Measurements from ENCODE around the gene GRM7.

Gene GRM7

DNA sequence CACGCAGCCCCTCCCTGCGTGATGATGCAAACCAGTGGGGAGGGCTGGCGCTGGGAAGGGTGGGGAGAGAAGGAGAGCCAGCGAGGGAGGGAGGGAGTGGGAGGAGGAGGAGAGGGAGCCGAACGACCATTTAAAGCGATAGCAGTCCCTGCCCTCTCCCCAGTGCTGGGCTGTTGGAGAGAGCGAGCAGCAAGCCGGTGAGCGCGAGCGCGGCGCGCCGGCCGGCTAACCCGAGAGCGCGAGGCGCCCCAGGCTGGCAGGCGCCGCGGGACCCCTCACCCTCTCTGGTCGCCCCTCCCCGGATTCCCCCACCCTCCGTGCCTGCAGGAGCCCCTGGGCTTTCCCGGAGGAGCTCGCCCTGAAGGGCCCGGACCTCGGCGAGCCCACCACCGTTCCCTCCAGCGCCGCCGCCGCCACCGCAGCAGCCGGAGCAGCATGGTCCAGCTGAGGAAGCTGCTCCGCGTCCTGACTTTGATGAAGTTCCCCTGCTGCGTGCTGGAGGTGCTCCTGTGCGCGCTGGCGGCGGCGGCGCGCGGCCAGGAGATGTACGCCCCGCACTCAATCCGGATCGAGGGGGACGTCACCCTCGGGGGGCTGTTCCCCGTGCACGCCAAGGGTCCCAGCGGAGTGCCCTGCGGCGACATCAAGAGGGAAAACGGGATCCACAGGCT lies at the start of gene GRM7:
GRM7 (plus strand) TSS at position 162 of the 671 bp plus-strand sequence.
- ATAC-seq = no peak
- no peak within 1 kb of the TSS for H3K27ac Mint-ChIP-seq
- H3K4me3 Mint-ChIP-seq = no peak within 1 kb of the TSS
- H3K27me3 Mint-ChIP-seq = peaks cover 24% of the 10 kb centered on the region
- peaks cover 5% of the 10 kb centered on the region for H3K36me3 Mint-ChIP-seq
- peaks cover 6% of the 10 kb centered on the region for H3K4me1 Mint-ChIP-seq
- peaks cover 6% of the 10 kb centered on the region for H3K9me3 Mint-ChIP-seq

DNA sequence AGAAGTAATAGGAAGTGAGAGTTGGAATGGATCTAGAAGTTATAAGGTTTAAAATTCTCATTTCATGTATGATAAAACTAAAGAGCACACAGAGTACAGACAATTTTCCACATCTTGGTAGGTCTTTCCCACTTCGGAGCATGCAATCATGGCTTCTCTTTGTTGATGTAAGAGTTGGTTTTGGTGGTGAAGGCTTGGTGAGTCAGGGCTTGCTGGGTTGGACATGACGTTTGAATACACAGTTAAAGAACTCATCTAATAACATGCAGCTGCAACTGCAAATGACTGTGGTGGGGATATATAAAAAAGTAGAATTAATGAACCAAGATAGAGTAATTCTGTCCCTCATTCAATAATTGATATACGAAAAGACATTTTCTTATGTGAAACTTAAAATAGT lies 39.5 kb upstream of the GRM7 start:
- no peak for ATAC-seq
- H3K9me3 Mint-ChIP-seq = peaks cover 2% of the 10 kb centered on the region
- H3K4me1 Mint-ChIP-seq = no peaks in the 10 kb centered on the region
- H3K27me3 Mint-ChIP-seq = no peaks in the 10 kb centered on the region
- H3K36me3 Mint-ChIP-seq = no peaks in the 10 kb centered on the region
- no peak overlapping the region for H3K4me3 Mint-ChIP-seq
- H3K27ac Mint-ChIP-seq = no peak overlapping the region

DNA sequence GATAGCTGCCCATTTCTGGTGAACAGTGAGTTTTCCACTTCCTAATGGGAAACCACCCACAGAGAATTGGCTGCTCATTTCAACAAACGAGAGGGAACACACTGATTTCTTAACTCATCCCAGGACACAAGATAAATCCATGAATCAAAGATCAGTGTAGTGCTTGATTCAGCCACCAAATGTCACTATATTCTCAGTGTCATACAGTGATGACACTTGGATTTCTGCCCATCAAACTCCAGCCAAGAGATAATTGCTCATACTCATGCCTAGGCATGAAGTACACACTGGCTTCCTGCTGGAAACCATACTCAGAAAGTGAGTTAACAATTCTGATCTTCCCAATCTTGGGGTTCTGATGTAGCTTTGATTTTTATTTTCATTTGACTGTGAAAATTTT lies 35.4 kb upstream of the GRM7 start:
- Mint-ChIP-seq H3K4me1 (no peaks in the 10 kb centered on the region), H3K27ac (no peak overlapping the region), H3K36me3 (no peaks in the 10 kb centered on the region), H3K4me3 (no peak overlapping the region), H3K9me3 (peaks cover 3% of the 10 kb centered on the region), H3K27me3 (no peaks in the 10 kb centered on the region)
- no peak for ATAC-seq

DNA sequence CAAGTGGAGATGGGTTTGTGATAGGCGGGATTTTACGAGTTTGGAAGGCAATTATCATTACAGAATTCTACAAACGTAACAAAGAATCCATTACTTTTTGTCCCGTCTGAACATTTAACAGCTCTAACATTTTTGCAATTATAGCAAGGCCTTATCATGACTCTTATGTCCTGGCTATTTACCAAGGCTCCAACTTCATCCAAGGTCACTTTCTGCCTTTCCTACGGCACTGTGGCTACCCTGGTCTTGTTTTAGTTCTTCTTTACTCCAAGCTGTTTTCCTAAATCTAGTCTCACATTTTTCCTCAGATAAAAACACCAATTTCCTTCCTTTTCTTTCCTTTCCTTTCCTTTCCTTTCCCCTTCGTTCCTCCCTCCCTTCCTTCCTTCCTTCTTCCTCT lies 33.5 kb upstream of the GRM7 start:
- no peaks in the 10 kb centered on the region for H3K4me1 Mint-ChIP-seq
- no peaks in the 10 kb centered on the region for H3K36me3 Mint-ChIP-seq
- peaks cover 3% of the 10 kb centered on the region for H3K9me3 Mint-ChIP-seq
- no peak overlapping the region for H3K27ac Mint-ChIP-seq
- H3K27me3 Mint-ChIP-seq = no peaks in the 10 kb centered on the region
- no peak for ATAC-seq
- no peak overlapping the region for H3K4me3 Mint-ChIP-seq

DNA sequence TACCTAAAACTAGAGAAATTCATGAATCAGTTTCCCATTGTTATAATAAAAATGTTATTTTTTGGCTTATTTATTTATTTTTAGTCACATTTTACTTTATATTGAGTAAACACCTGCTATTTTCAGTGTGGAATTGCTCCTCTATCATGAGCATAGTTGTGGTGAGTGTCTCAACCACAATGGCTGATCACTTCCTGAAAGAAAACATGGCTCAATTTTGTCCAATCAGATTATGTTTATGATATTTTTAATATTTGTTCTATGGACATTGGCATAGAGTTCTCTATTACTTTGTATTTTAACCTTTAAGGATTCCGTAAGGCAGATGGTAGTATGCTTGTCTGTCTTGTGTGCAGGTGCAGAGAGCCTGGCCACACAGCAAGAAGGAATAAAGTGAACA lies 16.2 kb upstream of the GRM7 start:
- peaks cover 3% of the 10 kb centered on the region for H3K9me3 Mint-ChIP-seq
- H3K27me3 Mint-ChIP-seq = no peaks in the 10 kb centered on the region
- no peak overlapping the region for H3K4me3 Mint-ChIP-seq
- H3K27ac Mint-ChIP-seq = no peak overlapping the region
- ATAC-seq = no peak
- no peaks in the 10 kb centered on the region for H3K4me1 Mint-ChIP-seq
- H3K36me3 Mint-ChIP-seq = no peaks in the 10 kb centered on the region

DNA sequence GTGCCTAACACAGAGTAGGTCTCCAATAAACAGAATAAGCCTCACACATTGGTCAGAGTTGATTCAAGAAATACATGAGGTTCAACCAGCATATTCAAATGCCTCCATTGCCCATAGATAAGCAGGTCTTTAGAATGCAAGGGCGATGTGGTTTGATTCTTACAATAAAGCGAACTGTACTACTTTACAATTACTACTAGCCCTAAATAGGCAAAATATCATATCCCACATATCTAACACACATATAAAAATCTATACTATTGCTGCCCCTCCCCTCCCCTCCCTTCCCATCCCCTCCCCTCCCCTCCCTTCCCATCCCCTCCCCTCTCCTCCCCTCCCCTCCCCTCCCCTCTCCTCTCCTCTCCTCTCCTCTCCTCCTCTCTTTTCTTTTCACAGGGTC lies 6.7 kb upstream of the GRM7 start:
- H3K27me3 Mint-ChIP-seq = peaks cover 8% of the 10 kb centered on the region
- no peak for ATAC-seq
- no peaks in the 10 kb centered on the region for H3K36me3 Mint-ChIP-seq
- no peaks in the 10 kb centered on the region for H3K4me1 Mint-ChIP-seq
- H3K9me3 Mint-ChIP-seq = no peaks in the 10 kb centered on the region
- no peak overlapping the region for H3K27ac Mint-ChIP-seq
- no peak overlapping the region for H3K4me3 Mint-ChIP-seq

DNA sequence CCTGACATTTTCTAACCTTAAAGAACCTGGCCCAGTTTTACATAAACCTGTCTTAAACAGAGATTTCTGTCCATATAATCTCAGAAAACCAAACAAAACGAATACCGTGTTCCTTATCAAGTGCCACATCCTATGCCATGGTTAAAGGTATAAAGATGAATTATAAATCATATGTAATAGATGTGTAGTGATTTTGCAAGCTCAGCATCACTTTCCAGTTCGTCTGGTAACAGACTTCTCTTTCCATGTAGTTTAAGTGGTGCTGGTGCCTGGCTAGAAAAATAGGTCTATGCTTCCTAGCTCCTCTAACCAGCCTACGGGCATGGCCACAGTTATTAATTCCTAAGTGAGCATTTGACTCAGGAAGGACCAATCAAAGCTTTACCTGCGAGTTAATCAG lies 3.4 kb upstream of the GRM7 start:
- H3K4me3 Mint-ChIP-seq = no peak overlapping the region
- H3K27ac Mint-ChIP-seq = no peak overlapping the region
- ATAC-seq = no peak
- H3K4me1 Mint-ChIP-seq = no peaks in the 10 kb centered on the region
- peaks cover 5% of the 10 kb centered on the region for H3K36me3 Mint-ChIP-seq
- H3K9me3 Mint-ChIP-seq = peaks cover 3% of the 10 kb centered on the region
- peaks cover 18% of the 10 kb centered on the region for H3K27me3 Mint-ChIP-seq

DNA sequence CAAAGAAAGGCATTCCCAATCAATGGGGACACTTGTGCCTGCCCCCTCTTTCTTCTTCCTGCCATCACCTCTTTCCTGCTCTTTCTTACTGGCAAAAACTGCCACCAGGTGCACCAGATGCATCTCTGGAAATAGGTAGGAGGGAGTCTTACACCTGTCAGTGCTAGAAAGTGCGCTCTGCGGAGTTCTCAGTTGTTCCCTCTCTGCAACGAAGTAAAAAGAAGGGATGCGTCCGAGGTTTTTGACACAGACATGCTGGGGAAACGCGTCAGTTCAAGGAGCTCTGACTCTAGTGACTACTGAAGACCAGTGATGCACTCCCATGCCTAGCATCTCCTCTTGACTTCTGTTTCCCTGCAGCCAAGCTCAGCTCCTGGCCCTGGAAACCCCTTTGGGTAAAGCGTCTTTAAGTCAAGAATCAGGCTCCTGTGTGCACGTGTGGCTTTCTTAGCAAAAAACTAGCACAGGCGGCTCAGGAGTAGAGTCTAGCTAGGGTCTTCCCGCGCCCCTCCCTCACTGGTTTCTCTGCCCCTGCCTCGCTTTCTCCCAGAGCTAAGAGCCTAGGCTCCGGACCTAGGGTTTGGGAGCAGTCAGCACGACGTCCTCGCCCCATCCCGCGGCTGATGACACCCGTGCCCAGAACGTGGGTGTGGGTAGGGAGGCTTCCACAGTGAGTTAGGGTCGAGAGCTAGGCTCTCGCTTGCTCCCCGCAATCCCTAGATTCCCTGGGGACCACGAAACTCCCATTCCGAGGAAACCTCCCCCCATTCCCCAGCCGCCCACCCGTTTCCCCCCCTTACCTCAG lies 564 bp upstream of the GRM7 start:
- H3K27me3 Mint-ChIP-seq = peaks cover 24% of the 10 kb centered on the region
- no peak overlapping the region for H3K27ac Mint-ChIP-seq
- peaks cover 6% of the 10 kb centered on the region for H3K4me1 Mint-ChIP-seq
- peaks cover 6% of the 10 kb centered on the region for H3K9me3 Mint-ChIP-seq
- no peak for ATAC-seq
- H3K4me3 Mint-ChIP-seq = no peak overlapping the region
- peaks cover 5% of the 10 kb centered on the region for H3K36me3 Mint-ChIP-seq

DNA sequence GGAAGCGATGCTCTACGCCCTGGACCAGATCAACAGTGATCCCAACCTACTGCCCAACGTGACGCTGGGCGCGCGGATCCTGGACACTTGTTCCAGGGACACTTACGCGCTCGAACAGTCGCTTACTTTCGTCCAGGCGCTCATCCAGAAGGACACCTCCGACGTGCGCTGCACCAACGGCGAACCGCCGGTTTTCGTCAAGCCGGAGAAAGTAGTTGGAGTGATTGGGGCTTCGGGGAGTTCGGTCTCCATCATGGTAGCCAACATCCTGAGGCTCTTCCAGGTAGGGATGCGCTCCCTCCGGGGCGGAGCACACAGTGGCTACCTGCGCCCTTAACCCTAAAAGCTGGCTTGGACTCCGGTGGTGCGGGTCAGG lies 698 bp downstream of the GRM7 start:
- no peak for ATAC-seq
- Mint-ChIP-seq H3K9me3 (peaks cover 6% of the 10 kb centered on the region), H3K4me3 (no peak overlapping the region), H3K27me3 (peaks cover 24% of the 10 kb centered on the region), H3K36me3 (peaks cover 5% of the 10 kb centered on the region), H3K4me1 (peaks cover 6% of the 10 kb centered on the region), H3K27ac (no peak overlapping the region)

DNA sequence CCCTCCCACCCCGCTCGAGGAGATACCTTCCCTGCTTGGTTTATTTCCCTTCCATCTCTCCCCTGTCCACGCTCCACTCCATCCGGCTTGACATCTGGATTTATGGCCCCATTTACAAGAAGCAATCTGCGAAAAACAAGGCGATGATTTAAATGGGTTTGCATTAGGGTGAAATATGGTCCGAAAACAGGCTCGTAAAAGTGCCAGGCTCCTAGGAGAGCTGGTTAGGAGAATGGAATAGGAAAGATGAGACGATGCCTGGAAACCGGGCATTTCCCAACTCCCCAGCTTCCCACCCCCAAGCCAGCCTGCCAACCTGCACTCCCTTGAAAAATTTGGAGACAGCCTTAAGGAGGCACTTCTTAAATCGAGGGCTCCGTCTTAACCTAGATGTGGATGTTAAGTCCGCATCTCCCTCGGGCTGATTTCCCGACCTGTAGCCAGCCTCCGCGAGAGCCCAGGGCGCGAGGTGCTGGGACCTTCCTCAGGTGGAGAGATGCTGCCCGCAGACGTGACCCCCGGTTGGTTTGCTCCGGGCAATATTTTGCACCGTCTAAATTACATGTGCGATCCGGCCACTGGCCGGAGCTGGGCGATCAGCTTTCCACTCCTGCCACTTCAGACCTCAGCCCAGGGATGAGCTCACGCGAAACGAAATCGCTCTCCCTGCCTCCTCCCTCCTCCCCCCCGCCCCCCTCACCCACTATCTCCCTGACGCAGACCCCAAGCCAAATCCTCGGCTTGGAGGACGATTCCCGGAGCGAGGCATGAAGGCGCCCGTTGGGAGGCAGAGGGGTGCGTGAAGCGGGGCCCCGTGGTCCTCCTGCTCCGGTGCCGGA lies 1.3 kb downstream of the GRM7 start:
- no peak overlapping the region for H3K27ac Mint-ChIP-seq
- H3K4me1 Mint-ChIP-seq = peaks cover 6% of the 10 kb centered on the region
- peaks cover 6% of the 10 kb centered on the region for H3K9me3 Mint-ChIP-seq
- H3K27me3 Mint-ChIP-seq = peaks cover 24% of the 10 kb centered on the region
- peaks cover 5% of the 10 kb centered on the region for H3K36me3 Mint-ChIP-seq
- no peak overlapping the region for H3K4me3 Mint-ChIP-seq
- ATAC-seq = no peak

DNA sequence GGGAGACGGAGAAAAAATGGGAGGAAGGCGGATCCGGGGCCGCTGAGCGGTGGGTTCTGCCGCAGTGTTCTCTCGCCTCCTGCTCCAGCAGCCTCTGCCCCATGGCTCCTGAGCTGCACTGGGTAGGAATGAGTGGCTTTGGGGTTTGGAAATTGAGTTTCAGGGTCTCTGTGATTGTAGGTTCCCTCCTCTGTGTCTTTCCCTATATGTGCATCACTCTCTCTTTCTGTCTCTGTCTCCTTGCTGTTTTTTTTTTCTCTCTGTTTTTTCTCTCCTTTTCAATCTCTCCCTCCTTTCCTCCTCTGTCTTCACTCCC lies 1.9 kb downstream of the GRM7 start:
- H3K27ac Mint-ChIP-seq = no peak overlapping the region
- H3K9me3 Mint-ChIP-seq = peaks cover 6% of the 10 kb centered on the region
- H3K27me3 Mint-ChIP-seq = peaks cover 24% of the 10 kb centered on the region
- peaks cover 6% of the 10 kb centered on the region for H3K4me1 Mint-ChIP-seq
- H3K4me3 Mint-ChIP-seq = no peak overlapping the region
- ATAC-seq = no peak
- H3K36me3 Mint-ChIP-seq = peaks cover 5% of the 10 kb centered on the region

DNA sequence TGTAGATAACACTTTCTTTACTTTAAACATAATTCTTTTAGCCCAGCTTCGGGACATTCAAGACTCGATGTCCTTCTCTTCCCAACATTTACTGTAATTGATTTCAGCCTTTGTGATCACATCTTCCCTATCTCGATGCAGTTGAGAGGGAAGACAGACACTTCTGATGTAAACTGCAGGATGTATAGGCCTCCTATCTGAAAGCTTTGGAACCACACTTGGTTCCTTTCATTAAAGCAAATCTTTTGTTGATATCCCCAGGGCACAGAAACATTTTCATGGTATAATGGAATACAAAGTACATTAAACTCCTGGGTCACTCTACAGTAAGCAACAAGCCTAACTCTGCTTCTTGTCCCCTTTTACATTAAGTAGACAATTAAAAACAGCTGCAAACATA lies 6.4 kb downstream of the GRM7 start:
- ATAC-seq = no peak
- Mint-ChIP-seq H3K9me3 (peaks cover 4% of the 10 kb centered on the region), H3K27me3 (peaks cover 16% of the 10 kb centered on the region), H3K27ac (no peak overlapping the region), H3K4me3 (no peak overlapping the region), H3K36me3 (no peaks in the 10 kb centered on the region), H3K4me1 (peaks cover 6% of the 10 kb centered on the region)

DNA sequence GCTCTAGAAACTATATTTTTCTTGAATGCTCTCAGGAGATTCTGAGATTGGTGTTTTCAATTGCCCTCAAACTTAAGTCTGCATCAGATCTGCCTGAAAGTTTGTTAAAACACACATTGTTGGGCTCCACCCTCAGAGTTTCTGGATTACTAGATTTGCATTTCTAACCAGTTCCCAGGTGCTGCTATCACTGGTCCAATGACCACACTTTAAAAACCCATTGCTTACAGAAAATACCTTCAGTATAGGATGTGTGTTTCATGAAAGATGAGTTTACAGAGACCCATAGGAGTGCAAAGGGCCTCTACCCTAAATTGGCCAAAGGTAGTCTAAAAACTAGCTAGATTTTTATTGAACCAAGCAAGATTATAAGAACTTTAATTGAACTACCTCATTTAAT lies 17.8 kb downstream of the GRM7 start:
- no peak overlapping the region for H3K27ac Mint-ChIP-seq
- no peak overlapping the region for H3K4me3 Mint-ChIP-seq
- no peaks in the 10 kb centered on the region for H3K9me3 Mint-ChIP-seq
- no peak for ATAC-seq
- H3K27me3 Mint-ChIP-seq = no peaks in the 10 kb centered on the region
- no peaks in the 10 kb centered on the region for H3K36me3 Mint-ChIP-seq
- H3K4me1 Mint-ChIP-seq = no peaks in the 10 kb centered on the region

DNA sequence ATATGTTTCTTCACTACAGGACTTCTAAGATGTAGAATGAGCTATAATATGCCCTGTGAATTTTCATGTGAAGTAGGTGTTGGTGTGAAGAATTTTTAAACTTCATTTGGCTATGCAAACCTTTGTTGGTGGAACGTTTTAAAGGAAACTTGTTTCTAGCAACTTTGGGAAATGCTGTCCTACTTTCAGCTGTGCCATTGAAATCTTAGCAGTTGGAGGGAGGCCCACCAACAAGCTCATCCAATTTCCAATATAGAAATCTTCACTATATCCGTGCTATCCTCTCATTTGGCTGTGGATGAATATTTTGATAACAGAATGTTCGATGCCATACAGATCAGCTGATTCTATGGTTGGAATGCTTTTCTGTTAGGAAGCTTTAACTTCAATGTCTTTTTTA lies 51.3 kb downstream of the GRM7 start:
- H3K36me3 Mint-ChIP-seq = no peaks in the 10 kb centered on the region
- H3K27ac Mint-ChIP-seq = no peak overlapping the region
- ATAC-seq = no peak
- H3K4me3 Mint-ChIP-seq = no peak overlapping the region
- H3K9me3 Mint-ChIP-seq = no peaks in the 10 kb centered on the region
- H3K4me1 Mint-ChIP-seq = no peaks in the 10 kb centered on the region
- H3K27me3 Mint-ChIP-seq = no peaks in the 10 kb centered on the region

DNA sequence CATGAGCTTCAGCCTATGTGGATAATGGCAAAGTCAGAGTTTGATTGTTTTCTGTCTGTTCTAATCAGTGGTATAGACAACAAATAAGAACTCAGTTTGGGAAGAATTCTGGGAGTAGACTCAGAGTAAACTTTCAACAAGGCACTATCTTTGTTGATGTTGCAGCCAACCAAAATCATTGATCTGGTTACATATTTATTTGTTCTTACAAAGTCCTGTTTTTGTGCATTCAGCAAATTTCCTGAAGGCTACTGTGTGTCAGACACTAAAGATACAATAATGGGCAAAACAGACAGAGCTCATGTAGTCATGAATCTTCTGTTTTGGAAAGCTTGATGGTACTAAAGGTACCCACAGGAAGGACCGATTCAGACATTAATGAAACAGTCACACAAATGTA lies 55.0 kb downstream of the GRM7 start:
- Mint-ChIP-seq H3K9me3 (no peaks in the 10 kb centered on the region), H3K27me3 (no peaks in the 10 kb centered on the region), H3K27ac (no peak overlapping the region)

DNA sequence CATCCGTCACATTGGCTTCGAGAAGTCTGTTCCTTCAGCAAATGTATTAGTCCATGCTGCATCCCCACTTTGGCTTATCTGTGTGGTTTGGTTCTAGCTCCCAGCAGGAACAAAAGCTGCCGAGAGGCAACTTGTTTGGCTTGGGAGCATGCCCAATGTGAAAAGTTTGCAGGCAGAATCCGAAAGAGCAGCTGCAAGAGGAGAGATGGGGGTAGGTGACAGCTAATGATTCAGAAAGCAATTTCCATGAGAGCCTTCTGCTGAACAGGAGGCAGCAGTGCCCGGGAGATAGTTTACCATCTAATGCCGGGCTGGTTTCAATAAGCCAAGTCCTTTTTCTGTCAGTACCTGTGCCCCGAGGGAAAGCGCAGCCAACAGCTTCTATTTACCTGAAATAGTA lies 60.2 kb downstream of the GRM7 start:
- Mint-ChIP-seq H3K4me3 (no peak overlapping the region), H3K27ac (no peak overlapping the region), H3K36me3 (no peaks in the 10 kb centered on the region)

More for the DNA sequence above, 55.0 kb downstream of the GRM7 start:
- no peak overlapping the region for H3K4me3 Mint-ChIP-seq
- H3K36me3 Mint-ChIP-seq = no peaks in the 10 kb centered on the region
- no peak for ATAC-seq
- H3K4me1 Mint-ChIP-seq = no peaks in the 10 kb centered on the region

More for the DNA sequence above, 60.2 kb downstream of the GRM7 start:
- H3K27me3 Mint-ChIP-seq = no peaks in the 10 kb centered on the region
- ATAC-seq = no peak
- no peaks in the 10 kb centered on the region for H3K9me3 Mint-ChIP-seq
- no peaks in the 10 kb centered on the region for H3K4me1 Mint-ChIP-seq
